Measurements from ENCODE around the gene RNF180.
A peak's percentile ranks its signal among the peaks of the same experiment; 100 is the strongest.
"Not testable (repeated sequence)": the region's sequence is repeated elsewhere in the genome, so short reads cannot be mapped to it uniquely, and the experiment has no call there.

The RNF180 gene

DNA sequence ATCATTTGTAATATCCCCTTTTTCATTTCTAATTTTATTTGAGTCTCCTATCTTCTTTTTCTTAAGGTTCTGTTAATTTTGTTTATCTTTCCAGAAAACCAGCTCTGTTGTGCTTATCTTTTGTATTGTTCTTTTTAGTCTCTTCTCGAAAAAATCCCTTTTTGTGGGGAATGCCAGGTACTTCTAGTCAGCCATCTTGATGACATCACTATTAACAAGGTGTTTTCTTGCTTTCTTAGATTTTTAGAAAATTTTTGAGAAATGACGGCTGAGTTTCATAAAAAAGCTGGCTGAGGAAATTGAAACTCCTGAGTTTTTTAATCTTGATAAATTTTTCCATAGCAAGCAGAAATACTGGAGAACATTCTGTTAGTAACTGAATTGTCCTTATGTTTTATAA lies 10.7 kb downstream of the RNF180 start:
- no peak for DNase-seq (ENCODE audit: insufficient read length, low spot score)
- FAIRE-seq, result no peak

DNA sequence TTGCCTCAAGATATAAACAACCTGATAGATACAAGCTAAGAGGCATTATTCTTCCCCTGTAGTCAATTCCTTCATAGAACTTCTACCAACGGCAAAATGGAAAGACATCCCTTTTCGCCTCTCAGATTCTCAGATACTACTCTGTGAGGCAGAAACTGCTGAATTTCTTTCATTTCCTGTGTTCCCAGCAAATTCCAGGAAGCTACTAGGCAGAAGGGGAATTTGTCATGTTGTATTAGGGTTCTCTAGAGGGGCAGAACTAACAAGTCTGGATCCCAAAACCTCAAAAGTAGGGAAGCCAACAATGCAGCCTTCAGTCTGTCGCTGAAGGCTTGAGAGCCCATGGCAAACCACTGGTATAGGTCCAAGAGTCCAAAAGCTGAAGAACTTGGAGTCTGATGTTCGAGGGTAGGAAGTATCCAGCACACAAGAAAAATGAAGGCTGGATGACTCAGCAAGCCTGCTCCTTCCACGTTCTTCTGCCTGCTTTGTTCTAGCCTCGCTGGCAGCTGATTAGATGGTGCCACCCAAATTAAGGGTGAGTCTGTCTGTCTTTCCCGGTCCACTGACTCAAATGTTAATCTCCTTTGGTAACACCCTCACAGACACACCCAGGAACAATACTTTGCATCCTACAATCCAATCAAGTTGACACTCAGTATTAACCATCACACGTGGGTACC lies 15.2 kb downstream of the RNF180 start:
- no peak for DNase-seq (ENCODE audit: insufficient read length, low spot score)
- no peak for FAIRE-seq

DNA sequence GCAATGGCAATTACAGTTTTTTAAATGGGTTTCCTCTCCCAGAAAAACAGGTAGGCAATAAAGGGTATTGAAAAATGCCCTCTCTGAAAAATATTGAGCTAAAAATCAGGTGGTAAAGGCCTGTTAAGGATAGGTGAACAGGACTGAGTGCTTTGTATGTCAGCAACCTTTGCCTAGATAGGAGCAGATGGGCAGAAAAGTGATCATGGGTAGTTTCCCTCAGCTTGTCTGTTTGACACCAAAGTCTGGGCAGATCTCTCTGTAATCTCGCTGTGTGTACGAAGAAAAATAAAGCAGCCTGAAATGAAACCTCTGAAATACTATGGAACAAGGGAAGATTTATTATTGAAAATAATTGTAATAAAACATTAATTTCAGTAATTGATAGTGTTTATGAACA lies 15.8 kb downstream of the RNF180 start:
- DNase-seq (ENCODE audit: insufficient read length, low spot score) (no peak), FAIRE-seq (no peak)

DNA sequence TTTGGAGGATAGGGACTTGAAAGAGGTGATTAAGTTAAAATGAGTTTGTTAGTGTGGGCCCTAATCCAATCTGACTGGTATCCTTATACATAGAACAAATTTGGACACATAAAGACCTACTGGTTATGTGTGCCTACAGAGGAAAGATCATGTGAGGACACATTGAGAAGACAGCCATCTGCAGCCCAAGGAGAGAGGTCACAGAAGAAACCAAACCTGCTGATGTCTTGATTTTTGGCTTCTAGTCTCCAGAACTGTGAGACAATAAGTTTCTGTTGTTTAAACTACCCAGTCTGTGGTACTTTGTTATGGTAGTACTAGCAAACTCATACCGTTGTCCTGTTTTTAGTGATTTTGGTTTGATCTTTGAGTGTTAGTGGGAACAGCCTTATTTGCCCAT lies 18.3 kb downstream of the RNF180 start:
- DNase-seq (ENCODE audit: insufficient read length, low spot score), result no peak
- FAIRE-seq, result no peak

DNA sequence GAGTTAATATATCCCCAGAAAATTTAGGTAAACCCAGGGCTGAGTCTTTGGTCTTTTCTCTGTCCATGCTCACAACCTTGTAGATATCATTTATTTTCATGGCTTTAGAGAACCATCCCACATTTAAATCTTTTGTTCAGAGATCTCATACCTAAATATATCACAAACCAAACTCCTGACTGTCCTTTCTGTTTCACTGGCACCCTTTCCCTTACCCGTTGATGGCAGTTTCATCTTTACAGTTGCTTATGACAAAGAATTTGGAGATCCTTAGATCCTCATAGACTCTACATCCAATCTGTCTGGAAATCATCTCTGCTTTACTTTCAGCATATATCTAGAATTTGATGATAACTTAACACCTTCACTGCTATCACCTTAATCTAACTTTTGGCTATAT lies 19.2 kb downstream of the RNF180 start:
- DNase-seq (ENCODE audit: insufficient read length, low spot score), result no peak
- no peak for FAIRE-seq

DNA sequence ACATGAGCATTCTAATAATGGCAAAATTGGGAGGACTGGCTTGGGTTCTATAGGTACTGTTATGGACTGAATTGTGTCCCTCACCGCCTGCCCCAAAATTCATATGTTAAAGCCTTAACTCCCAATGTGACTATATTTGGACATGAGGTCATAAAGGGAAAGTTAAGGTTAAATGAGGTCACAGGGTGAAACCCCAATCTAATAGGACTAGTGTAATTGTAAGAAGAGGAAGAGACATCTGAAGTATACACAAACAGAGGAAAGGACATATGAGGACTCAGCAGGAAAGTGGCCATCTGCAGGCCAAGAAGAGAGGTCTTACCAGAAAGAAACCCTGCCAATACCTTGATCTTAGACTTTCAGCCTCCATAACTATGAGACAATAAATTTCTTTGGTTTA lies 23.1 kb downstream of the RNF180 start:
- FAIRE-seq (no peak), DNase-seq (ENCODE audit: insufficient read length, low spot score) (no peak)

DNA sequence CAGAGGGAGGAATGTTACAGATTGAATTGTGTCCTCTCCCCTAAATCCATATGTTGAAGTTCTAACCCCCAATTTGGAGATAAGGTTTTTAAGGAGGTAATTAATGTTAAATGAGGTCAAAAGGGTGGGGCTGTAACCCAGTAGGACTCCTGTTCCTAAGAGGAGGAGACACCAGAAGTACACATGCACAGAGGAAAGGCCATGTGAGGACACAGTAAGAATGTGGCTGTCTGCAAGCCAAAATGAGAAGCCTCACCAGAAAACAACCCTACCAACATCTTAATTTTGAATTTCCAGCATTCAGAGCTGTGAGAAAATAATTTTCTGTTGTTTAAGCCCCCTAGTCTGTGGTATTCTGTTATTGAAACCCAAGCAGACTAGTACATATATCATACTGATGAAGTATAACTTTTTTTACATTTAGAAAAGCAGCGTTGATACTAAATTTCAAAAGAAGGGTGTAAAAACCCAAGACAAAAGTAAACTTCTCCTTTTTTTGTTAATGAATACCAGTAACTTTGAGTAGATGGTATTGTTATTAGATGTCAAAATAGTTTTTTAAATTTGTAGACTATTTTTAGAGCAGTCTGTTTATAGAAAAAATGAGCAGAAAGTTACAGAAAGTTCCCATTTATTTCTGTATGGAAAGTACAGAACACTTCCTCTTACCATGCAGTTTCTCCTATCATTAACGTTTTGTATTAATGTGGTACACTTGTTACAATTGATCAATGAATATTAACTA lies 25.1 kb downstream of the RNF180 start:
- FAIRE-seq (no peak), DNase-seq (ENCODE audit: insufficient read length, low spot score) (no peak)

DNA sequence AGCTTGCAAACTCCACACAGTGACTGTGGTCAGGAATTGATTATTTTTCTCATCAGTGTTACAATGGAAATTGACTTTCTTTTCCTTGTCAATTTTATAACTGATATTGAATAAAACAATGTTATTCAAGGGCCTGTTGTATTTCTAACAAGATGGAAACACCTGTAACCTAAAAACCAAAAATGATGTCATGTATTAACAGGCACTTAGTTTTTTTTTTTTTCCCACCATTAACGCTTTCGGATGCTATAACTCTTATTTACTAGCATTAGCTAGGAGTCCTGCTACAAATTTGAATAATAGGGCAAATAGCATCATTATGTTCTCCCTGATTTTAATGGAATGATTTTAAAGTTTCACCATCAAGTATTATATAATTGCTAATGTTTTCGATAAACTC lies 30.3 kb downstream of the RNF180 start:
- DNase-seq (ENCODE audit: insufficient read length, low spot score), result no peak
- no peak for FAIRE-seq

DNA sequence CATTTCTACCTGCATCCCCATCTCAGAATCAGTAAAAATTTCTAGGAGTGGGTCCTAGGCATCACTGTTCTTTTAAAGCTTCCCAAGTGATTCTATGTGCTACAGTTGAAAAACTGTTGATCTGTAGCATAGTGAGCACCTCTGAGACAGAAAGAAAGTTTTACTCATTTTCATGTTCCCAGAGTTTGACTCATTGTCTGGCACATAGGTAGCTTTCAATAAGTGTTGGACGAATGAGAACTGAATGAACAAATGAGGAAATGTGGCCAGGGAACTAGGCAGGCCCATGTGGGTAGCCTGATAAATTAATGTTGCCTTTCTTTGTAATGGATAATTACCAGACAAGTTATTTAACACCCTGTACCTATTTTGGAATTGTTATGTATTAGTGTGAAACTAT lies 33.8 kb downstream of the RNF180 start:
- FAIRE-seq (no peak), DNase-seq (ENCODE audit: insufficient read length, low spot score) (no peak)

DNA sequence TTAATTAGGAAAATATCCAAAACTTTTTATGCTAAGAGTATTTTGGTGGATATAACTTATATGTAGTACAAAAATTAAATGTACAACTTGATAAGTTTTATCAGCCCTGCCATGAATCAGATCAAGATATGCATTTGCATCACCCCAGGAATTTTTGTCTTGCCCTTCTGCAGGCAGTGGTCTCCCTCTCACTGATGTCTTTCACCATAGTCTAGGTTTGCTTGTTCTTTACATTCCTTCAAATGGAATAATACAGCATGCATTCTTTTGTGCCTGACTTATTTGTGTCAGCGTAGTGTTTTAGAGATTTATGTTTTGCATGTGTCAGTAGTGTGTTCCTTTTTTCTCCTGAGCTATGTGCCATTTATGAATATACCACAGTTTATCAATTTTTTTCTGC lies 36.4 kb downstream of the RNF180 start:
- DNase-seq (ENCODE audit: insufficient read length, low spot score), result no peak
- FAIRE-seq, result no peak

DNA sequence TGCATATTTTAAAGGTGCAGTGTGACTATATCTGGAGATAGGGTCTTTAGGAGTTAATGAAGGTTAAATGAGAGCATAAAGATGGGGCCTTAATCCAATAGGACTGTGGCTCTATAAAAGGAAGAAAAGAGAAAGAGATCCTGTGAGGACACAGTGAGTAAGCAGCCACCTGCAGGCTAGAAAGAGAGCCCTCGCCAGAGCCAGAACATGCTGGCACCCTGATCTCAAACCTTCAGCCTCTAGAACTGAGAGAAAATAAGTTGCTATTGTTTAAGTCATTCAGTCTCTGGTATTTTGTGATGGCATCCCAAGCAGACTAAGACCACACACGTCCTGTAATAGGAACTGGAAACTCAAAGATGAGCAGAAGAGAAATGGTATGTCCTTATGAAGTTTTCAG lies 41.0 kb downstream of the RNF180 start:
- no peak for FAIRE-seq
- DNase-seq (ENCODE audit: insufficient read length, low spot score), result no peak

DNA sequence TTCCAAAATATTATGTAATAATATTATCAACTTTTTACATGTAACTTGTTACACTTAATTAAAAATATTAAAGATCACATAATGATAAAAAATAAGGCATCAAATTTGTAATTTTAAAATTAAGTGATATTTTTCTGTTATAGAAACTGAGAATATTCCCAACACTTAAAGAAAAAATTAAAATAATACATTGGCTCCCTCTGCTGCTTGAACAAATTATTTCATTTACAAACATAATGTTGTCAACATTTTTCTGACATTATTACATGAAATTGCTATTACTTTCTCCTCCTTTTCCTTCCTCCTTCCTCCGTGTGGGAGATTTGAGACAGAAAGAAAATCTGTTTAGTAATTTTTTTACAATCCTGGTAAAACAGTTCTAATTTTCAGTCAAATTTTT lies 42.3 kb downstream of the RNF180 start:
- FAIRE-seq, result no peak
- DNase-seq (ENCODE audit: insufficient read length, low spot score), result no peak

DNA sequence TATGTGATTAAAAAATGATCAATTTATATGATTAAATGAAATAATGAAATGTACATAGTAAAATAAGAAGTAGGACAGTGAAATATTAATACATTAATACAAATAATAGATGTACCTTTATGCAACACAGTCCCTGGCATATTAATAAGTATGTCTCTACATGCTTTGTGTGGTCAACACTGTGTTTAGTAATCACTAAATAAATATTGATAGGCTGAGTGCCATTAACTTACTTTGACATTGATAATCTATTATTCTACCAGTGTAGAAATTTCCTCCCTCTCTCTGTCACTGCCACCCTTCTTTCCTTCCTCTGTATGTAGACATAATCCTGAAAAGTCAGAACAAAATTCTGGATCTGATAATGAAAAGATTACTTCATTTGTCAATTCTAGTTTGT lies 43.7 kb downstream of the RNF180 start:
- no peak for FAIRE-seq

DNA sequence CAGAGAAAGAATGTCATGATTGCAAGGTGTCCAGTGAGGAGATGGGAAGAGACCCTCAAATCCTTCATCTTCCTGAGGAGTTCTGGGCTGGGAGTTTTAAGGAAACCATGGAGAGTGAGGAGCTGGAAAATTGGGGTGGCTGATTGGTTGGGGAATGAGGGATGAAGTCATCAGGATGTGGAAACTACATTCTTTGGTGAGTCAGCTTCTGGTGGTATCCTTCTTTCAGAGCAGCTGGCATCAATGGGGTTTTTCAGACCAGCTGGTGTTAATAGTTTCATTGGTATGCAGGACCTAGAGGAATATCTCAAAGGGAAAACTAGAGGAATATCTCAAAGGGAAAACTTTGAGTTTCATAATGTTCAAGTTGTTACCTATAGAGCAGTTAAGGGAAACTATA lies 45.2 kb downstream of the RNF180 start:
- FAIRE-seq (no peak), DNase-seq (ENCODE audit: insufficient read length, low spot score) (peak; percentile 14)

More for the DNA sequence above, 43.7 kb downstream of the RNF180 start:
- no peak for DNase-seq (ENCODE audit: insufficient read length, low spot score)

DNA sequence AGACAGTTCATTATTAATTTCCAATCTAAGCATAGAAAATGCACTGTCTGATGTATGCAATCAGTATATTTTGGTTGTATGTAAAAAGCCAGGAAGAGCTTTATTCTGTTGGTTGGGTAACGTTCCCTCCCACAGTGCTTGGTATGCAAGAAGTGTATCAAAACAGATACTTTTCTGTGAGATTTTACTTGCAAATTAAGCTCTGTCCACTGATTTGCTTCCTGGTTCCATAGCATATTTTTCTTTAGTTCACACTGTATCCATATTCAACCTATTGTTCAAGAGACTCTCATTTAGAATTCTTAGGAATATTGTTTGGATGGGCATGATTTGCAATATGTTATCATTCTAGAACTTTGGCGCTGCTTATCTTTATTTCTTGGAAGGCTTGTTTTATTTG lies 47.4 kb downstream of the RNF180 start:
- DNase-seq (ENCODE audit: insufficient read length, low spot score), result no peak

DNA sequence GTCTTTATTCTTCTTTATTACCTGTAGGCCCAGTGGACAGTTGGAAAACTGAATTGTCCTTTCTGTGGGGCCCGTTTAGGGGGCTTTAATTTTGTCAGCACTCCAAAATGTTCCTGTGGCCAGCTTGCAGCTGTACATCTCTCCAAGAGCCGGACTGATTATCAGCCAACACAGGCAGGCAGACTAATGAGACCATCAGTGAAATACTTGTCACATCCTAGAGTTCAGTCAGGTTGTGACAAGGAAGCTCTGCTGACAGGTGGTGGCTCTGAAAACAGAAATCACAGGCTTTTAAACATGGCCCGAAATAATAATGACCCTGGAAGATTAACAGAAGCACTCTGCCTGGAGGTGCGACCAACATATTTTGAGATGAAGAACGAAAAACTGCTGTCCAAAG lies 47.9 kb downstream of the RNF180 start:
- FAIRE-seq, result no peak

More for the DNA sequence above, 47.4 kb downstream of the RNF180 start:
- FAIRE-seq, result no peak

DNA sequence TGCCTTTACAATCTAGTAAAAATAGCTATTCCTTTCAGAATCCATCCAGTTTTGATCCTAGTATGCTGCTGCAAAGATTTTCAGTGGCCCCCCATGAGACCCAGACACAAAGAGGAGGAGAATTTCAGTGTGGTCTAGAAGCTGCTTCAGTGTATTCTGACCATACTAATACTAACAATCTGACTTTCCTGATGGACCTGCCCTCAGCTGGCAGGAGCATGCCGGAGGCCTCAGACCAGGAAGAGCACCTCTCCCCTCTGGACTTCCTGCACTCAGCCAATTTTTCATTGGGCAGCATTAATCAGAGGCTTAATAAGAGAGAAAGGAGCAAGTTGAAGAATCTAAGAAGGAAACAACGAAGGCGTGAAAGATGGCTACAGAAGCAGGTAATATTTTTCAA lies 48.5 kb downstream of the RNF180 start:
- no peak for FAIRE-seq
- no peak for DNase-seq (ENCODE audit: insufficient read length, low spot score)

More for the DNA sequence above, 47.9 kb downstream of the RNF180 start:
- DNase-seq (ENCODE audit: insufficient read length, low spot score), result no peak

DNA sequence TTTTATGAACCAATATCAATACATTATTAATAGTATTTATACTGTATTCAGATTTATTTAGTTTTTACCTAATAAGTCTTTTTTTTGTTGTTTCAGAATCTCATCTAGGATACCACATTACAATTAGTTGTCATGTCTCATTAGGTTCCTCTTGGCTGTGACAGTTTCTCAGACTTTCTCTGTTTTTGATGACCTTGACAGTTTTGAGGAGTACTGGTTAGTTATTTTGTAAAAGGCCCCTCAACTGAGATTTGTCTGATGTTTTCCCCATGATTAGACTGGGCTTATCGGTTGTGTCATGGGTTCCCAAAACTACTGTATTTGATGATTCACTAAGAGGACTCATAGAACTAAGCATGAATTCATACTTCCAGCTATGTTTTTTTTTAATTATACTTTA lies 56.3 kb downstream of the RNF180 start:
- DNase-seq (ENCODE audit: insufficient read length, low spot score), result no peak
- FAIRE-seq, result no peak

DNA sequence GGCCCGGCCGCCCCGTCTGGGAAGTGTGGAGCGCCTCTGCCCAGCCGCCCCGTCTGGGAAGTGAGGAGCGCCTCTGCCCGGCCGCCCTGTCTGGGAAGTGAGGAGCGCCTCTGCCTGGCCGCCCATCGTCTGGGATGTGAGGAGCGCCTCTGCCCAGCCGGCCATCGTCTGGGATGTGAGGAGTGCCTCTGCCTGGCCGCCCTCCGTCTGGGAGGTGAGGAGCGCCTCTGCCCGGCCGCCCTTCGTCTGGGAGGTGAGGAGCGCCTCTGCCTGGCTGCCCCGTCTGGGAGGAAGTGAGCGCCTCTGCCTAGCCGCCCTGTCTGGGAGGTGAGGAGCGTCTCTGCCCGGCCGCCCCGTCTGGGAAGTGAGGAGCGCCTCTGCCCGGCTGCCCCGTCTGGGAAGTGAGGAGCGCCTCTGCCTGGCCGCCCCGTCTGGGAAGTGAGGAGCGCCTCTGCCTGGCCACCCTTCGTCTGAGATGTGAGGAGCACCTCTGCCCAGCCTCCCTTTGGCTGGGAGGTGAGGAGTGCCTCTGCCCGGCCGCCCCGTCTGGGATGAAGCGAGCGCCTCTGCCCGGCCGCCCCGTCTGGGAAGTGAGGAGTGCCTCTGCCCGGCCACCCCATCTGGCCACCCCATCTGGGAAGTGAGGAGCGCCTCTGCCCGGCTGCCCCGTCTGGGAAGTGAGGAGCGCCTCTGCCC lies 59.8 kb downstream of the RNF180 start:
- DNase-seq (ENCODE audit: insufficient read length, low spot score); FAIRE-seq: not testable (repeated sequence)

DNA sequence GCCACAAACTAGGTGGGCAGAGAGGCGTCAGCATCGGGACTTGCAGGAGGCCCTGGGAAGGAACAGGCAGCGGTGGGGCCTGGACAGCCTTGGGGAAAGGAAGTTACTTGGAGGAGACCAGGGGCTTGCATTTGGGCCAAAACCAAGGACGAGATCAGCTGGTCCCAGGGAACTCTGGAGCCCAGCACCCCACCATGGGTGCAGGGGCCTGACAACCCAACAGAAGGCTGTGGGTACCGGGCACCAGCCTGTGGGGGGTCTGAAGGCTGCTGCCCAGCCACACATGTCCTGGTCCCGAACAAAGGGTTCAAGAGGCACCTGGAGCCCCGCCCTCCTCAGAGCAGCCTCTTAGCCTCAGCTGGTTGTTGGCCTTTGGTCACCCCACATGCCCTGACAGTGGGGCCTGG lies 61.5 kb downstream of the RNF180 start:
- not testable (repeated sequence) for DNase-seq (ENCODE audit: insufficient read length, low spot score); FAIRE-seq

DNA sequence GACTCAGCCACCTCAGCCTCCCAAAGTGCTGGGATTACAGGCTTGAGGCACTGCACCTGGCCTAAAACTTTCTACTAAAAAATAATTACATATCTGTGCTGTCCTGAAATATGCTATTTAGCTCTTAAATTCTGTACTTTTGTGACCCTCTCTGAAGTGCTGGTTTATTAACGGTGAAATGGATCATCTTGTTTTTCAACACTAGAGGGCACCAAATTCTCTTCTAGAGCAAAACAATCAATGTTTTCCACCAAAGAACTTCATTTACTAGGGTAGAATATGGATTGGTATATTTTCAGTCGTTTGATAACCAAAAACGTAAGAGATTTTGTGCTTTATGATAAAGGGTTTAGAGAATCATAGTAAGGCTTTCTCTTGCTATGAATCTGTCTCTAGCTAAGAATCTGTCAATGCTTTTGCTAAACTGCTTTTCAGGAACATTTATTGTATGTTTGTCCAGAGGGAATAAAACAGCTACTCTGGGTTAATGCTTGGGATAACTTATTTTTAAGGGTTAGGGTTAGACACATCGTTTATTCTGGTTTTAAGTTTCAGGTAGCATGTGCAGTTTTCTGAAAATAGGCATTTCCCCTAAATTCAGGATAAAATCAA lies 63.6 kb downstream of the RNF180 start:
- peak; percentile 50 for DNase-seq (ENCODE audit: insufficient read length, low spot score)

More for the DNA sequence above, 63.6 kb downstream of the RNF180 start:
- FAIRE-seq, result no peak

Measured in HTR-8/SVneo (cell line).